Gastrocnemius medialis (tissue), 4 donors: Measurements from ENCODE around the gene ELMO1. TPM values are rescaled to one million over a fixed set of nuclear protein-coding genes. Genes with fewer than 3 reads are reported as not detected.
A peak's percentile ranks its signal among the peaks of the same experiment; 100 is the strongest.

Source experiments
- ATAC-seq, 2 donors: fragments of 150-250 bp; one replicate each; pipeline ENCODE4 v1.9.1; 2016
- DNase-seq, 2 donors: peaks; one replicate each; pipeline ENCODE4 v3.0.0-alpha.2; 2019
- H3K27ac ChIP-seq, 4 donors: fragments of 200-600 bp; sonication (generic); 1 replicate in 1 of 4; 2 replicates in 3 of 4; pipeline ENCODE4 v1.5.1; 2016 to 2018; ENCODE audit warnings: mild to moderate bottlenecking in 2 of 4, moderate library complexity in 1 of 4
- H3K27me3 ChIP-seq, 3 donors: fragments of 200-600 bp; sonication (generic) in 2 of 3; 1 replicate in 1 of 3; 2 replicates in 2 of 3; pipeline versions ENCODE4 v1.5.1 to v1.6.0; 2016 to 2019; ENCODE audit warnings: mild to moderate bottlenecking in 1 of 3, moderate library complexity in 1 of 3
- H3K36me3 ChIP-seq, 2 donors: fragments of 200-600 bp; sonication (generic) in 1 of 2; one replicate each; pipeline ENCODE4 v1.5.1; 2017 to 2018
- H3K4me1 ChIP-seq, 2 donors: fragments of 200-600 bp; sonication (generic) in 1 of 2; one replicate each; pipeline ENCODE4 v1.5.1; 2016 to 2017; ENCODE audit warnings: mild to moderate bottlenecking in 2 of 2
- H3K4me3 ChIP-seq, 4 donors: fragments of 200-600 bp; sonication (generic) in 3 of 4; 1 replicate in 1 of 4; 2 replicates in 3 of 4; pipeline ENCODE4 v1.5.1; 2016 to 2019; ENCODE audit warnings: mild to moderate bottlenecking in 2 of 4
- H3K9me3 ChIP-seq, 3 donors: fragments of 200-600 bp; sonication (generic) in 2 of 3; 1 replicate in 1 of 3; 2 replicates in 2 of 3; pipeline ENCODE4 v1.5.1; 2016 to 2019
- POLR2A ChIP-seq, 2 donors: fragments of 450-650 bp; IDR thresholded peaks; one replicate each; pipeline ENCODE4 v1.6.1; 2017; ENCODE audit warnings: antibody characterized with exemption in 2 of 2, mild to moderate bottlenecking in 2 of 2, moderate library complexity in 2 of 2
- in situ Hi-C, 4 donors: fragments of 200-750 bp; cut with MboI; loops; one replicate each; pipeline versions ENCODE4 v1.15.0 to v1.8.0; 2017; ENCODE audit warnings: low sequenced_read_pairs in 4 of 4
- intact Hi-C: fragments of 100-400 bp; cut with DNase I; formaldehyde crosslinking; loops from one replicate; pipeline ENCODE4 v1.15.1; 2023; ENCODE audit warnings: low total_unique reads
- total RNA-seq, 4 donors: library from RNA; depleted of rRNA; stranded (reverse); fragments of >200 nt; gene quantifications; one replicate each; pipeline versions ENCODE4 v1.1.0 to v1.2.3, GENCODE V29; 2016
- TF ChIP-seq, protein P1 (sequence below), 5 experiments: fragments of 450-650 bp in 3 of 5; fragments of 200-600 bp in 2 of 5; sonication (generic) in 2 of 5; IDR thresholded peaks in 4 of 5; conservative IDR thresholded peaks in 1 of 5; 1 replicate in 4 of 5; 2 replicates in 1 of 5; pipeline ENCODE4 v1.5.1; 2016 to 2019; ENCODE audit warnings: antibody characterized with exemption in 5 of 5, mild to moderate bottlenecking in 3 of 5, moderate library complexity in 3 of 5

Gene ELMO1
- total RNA-seq, 4 donors from 2014 or later = 8.4 to 18.9 (median 14.6) TPM

GRCh38 chr7:37256631-37257030 lies 192.0 kb downstream of the ELMO1 start:
- Histone ChIP-seq H3K27me3 (no peaks in the 10 kb centered on the region), H3K9me3 (no peaks in the 10 kb centered on the region), H3K4me3 (no peak overlapping the region), H3K36me3 (no peaks in the 10 kb centered on the region), H3K27ac (no peak overlapping the region), H3K4me1 (no peaks in the 10 kb centered on the region)
- ATAC-seq (no peak), DNase-seq (no peak)
- in situ Hi-C loops (no loop called here), intact Hi-C loops (no loop called here)
- TF ChIP-seq, protein P1, sequence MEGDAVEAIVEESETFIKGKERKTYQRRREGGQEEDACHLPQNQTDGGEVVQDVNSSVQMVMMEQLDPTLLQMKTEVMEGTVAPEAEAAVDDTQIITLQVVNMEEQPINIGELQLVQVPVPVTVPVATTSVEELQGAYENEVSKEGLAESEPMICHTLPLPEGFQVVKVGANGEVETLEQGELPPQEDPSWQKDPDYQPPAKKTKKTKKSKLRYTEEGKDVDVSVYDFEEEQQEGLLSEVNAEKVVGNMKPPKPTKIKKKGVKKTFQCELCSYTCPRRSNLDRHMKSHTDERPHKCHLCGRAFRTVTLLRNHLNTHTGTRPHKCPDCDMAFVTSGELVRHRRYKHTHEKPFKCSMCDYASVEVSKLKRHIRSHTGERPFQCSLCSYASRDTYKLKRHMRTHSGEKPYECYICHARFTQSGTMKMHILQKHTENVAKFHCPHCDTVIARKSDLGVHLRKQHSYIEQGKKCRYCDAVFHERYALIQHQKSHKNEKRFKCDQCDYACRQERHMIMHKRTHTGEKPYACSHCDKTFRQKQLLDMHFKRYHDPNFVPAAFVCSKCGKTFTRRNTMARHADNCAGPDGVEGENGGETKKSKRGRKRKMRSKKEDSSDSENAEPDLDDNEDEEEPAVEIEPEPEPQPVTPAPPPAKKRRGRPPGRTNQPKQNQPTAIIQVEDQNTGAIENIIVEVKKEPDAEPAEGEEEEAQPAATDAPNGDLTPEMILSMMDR (IDR thresholded peaks at IDR 0.05 in 4 of 5, conservative IDR thresholded peaks at IDR 0.05 in 1 of 5) = no peak
- no peak for TF ChIP-seq POLR2A (IDR thresholded peaks at IDR 0.05)

- ATAC-seq (no peak), DNase-seq (no peak)
- in situ Hi-C loops (no loop called here), intact Hi-C loops (no loop called here)
- no peak for TF ChIP-seq POLR2A (IDR thresholded peaks at IDR 0.05)
- TF ChIP-seq, protein P1 (IDR thresholded peaks at IDR 0.05 in 4 of 5, conservative IDR thresholded peaks at IDR 0.05 in 1 of 5) = no peak
- no peaks in the 10 kb centered on the region for H3K36me3 ChIP-seq
- H3K9me3 ChIP-seq = no peaks in the 10 kb centered on the region
- no peak overlapping the region for H3K27ac ChIP-seq
- H3K27me3 ChIP-seq = no peaks in the 10 kb centered on the region
- H3K4me3 ChIP-seq = no peak overlapping the region
- no peaks in the 10 kb centered on the region for H3K4me1 ChIP-seq
These were observed 193.2 kb downstream of the ELMO1 start for GRCh38 chr7:37255327-37255944.

GRCh38 chr7:37251222-37251621 lies 197.4 kb downstream of the ELMO1 start:
- no peak for DNase-seq
- Histone ChIP-seq H3K36me3 (no peaks in the 10 kb centered on the region), H3K4me3 (no peak overlapping the region), H3K9me3 (no peaks in the 10 kb centered on the region), H3K27me3 (no peaks in the 10 kb centered on the region), H3K27ac (no peak overlapping the region), H3K4me1 (no peaks in the 10 kb centered on the region)
- in situ Hi-C loops = no loop called here
- intact Hi-C loops = no loop called here
- peak in 1 of 2 donors; percentile 39 for ATAC-seq
- TF ChIP-seq POLR2A (IDR thresholded peaks at IDR 0.05) = no peak
- TF ChIP-seq, protein P1 (IDR thresholded peaks at IDR 0.05 in 4 of 5, conservative IDR thresholded peaks at IDR 0.05 in 1 of 5) = no peak

DNA sequence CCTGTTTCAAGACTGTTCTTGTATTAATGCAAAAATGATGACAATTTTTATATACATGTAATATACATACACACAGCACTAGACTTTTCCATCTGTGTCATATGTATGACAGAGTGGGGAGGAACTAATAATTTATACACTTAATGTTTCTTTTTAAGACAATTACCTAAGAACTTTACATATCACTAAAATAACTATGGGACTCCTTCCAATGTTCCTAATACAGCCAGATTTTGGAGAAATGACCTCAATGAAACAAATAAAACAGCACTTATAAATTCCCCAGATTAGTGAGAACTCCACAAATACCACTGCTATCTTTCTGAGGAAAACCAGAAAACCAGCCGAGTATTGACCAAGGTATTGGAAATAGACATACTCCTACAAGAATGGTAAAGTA lies 199.4 kb downstream of the ELMO1 start:
- in situ Hi-C loops (loop anchor here in 1 of 4 donors (25.0 kb wide), 1 partner anchor 238 kb away; no protein-coding TSS in a partner anchor), intact Hi-C loops (no loop called here)
- H3K27ac ChIP-seq = no peak overlapping the region
- no peak for DNase-seq
- no peaks in the 10 kb centered on the region for H3K27me3 ChIP-seq
- ATAC-seq = no peak
- H3K4me1 ChIP-seq = no peaks in the 10 kb centered on the region
- TF ChIP-seq POLR2A (IDR thresholded peaks at IDR 0.05) = no peak
- TF ChIP-seq, protein P1 (IDR thresholded peaks at IDR 0.05 in 4 of 5, conservative IDR thresholded peaks at IDR 0.05 in 1 of 5) = no peak
- H3K4me3 ChIP-seq = no peak overlapping the region
- H3K9me3 ChIP-seq = no peaks in the 10 kb centered on the region
- no peaks in the 10 kb centered on the region for H3K36me3 ChIP-seq
